HAP-1 (cell line): ENCODE data around the gene EMILIN2.

Experiments used
- DNase-seq, 2 experiments: peaks; one replicate each; pipeline ENCODE4 v3.0.0-alpha.2; 2016 to 2020; ENCODE audit warnings: low spot score in 2 of 2
- H3K27me3 ChIP-seq: fragments of 250-450 bp; sonication (Bioruptor Pico); 2 replicates; pipeline ENCODE4 v1.5.1; 2020; ENCODE audit warnings: low read depth, mild to moderate bottlenecking, moderate library complexity
- H3K36me3 ChIP-seq: fragments of 250-450 bp; sonication (Bioruptor Pico); replicated peaks from 2 replicates; pipeline ENCODE4 v1.5.1; 2020; ENCODE audit warnings: mild to moderate bottlenecking
- H3K4me1 ChIP-seq: fragments of 250-450 bp; sonication (Bioruptor Pico); 2 replicates; pipeline ENCODE4 v1.5.1; 2020; ENCODE audit warnings: mild to moderate bottlenecking
- H3K4me3 ChIP-seq: fragments of 250-450 bp; sonication (Bioruptor Pico); 2 replicates; pipeline ENCODE4 v1.5.1; 2020; ENCODE audit warnings: mild to moderate bottlenecking, moderate library complexity
- H3K9me3 ChIP-seq: fragments of 250-450 bp; sonication (Bioruptor Pico); 2 replicates; pipeline ENCODE4 v1.5.1; 2020; ENCODE audit warnings: mild to moderate bottlenecking, moderate library complexity
- in situ Hi-C: fragments of 300-500 bp; cut with MboI; formaldehyde crosslinking; loops from 3 replicates; pipeline ENCODE4 v1.14.3; 2020; ENCODE audit warnings: low sequenced_read_pairs, inconsistent platforms, mixed read lengths

The EMILIN2 gene

GRCh38 chr18:2891526-2892431, 45.0 kb downstream of the EMILIN2 start:
- in situ Hi-C loops, result no loop called here
- Histone ChIP-seq H3K9me3 (0 out of 2 replicates have a peak, but pooled peaks cover 3% of the 10 kb centered on the region), H3K27me3 (no peaks in the 10 kb centered on the region), H3K4me3 (no peak overlapping the region), H3K36me3 (no peaks in the 10 kb centered on the region), H3K4me1 (peaks cover 19% of the 10 kb centered on the region)
- DNase-seq, result no peak

- no peaks in the 10 kb centered on the region for H3K36me3 ChIP-seq
- H3K27me3 ChIP-seq, result no peaks in the 10 kb centered on the region
- 0 out of 2 replicates have a peak, but pooled peaks cover 3% of the 10 kb centered on the region for H3K9me3 ChIP-seq
- in situ Hi-C loops, result no loop called here
- peaks cover 19% of the 10 kb centered on the region for H3K4me1 ChIP-seq
- no peak for DNase-seq
- no peak overlapping the region for H3K4me3 ChIP-seq
Observed at GRCh38 chr18:2893056-2893455, 46.2 kb downstream of the EMILIN2 start.

GRCh38 chr18:2893676-2894075, 46.9 kb downstream of the EMILIN2 start:
- in situ Hi-C loops, result no loop called here
- DNase-seq, result no peak
- Histone ChIP-seq H3K36me3 (no peaks in the 10 kb centered on the region), H3K4me1 (peaks cover 19% of the 10 kb centered on the region), H3K9me3 (0 out of 2 replicates have a peak, but pooled peaks cover 3% of the 10 kb centered on the region), H3K4me3 (no peak overlapping the region), H3K27me3 (no peaks in the 10 kb centered on the region)

- peaks cover 19% of the 10 kb centered on the region for H3K4me1 ChIP-seq
- 0 out of 2 replicates have a peak, but pooled peaks cover 1% of the 10 kb centered on the region for H3K9me3 ChIP-seq
- DNase-seq, result no peak
- in situ Hi-C loops, result no loop called here
- H3K36me3 ChIP-seq, result no peaks in the 10 kb centered on the region
- H3K27me3 ChIP-seq, result no peaks in the 10 kb centered on the region
- no peak overlapping the region for H3K4me3 ChIP-seq
Observed at GRCh38 chr18:2894131-2894840, 47.5 kb downstream of the EMILIN2 start.

- no peaks in the 10 kb centered on the region for H3K9me3 ChIP-seq
- H3K4me1 ChIP-seq, result peaks cover 17% of the 10 kb centered on the region
- H3K4me3 ChIP-seq, result no peak overlapping the region
- H3K27me3 ChIP-seq, result no peaks in the 10 kb centered on the region
- H3K36me3 ChIP-seq, result no peaks in the 10 kb centered on the region
- in situ Hi-C loops, result no loop called here
- DNase-seq, result peak; percentile 57 to 72
Observed at GRCh38 chr18:2894841-2895370, 48.1 kb downstream of the EMILIN2 start.

- Histone ChIP-seq H3K4me1 (peaks cover 13% of the 10 kb centered on the region), H3K27me3 (no peaks in the 10 kb centered on the region), H3K4me3 (no peak overlapping the region), H3K36me3 (no peaks in the 10 kb centered on the region), H3K9me3 (no peaks in the 10 kb centered on the region)
- in situ Hi-C loops, result no loop called here
- no peak for DNase-seq
Observed at GRCh38 chr18:2895391-2895790, 48.6 kb downstream of the EMILIN2 start.

- in situ Hi-C loops, result no loop called here
- H3K9me3 ChIP-seq, result no peaks in the 10 kb centered on the region
- no peak overlapping the region for H3K4me3 ChIP-seq
- peaks cover 12% of the 10 kb centered on the region for H3K4me1 ChIP-seq
- no peaks in the 10 kb centered on the region for H3K36me3 ChIP-seq
- H3K27me3 ChIP-seq, result no peaks in the 10 kb centered on the region
- DNase-seq, result peak in 1 of 2 experiments; percentile 28
Observed at GRCh38 chr18:2896990-2897389, 50.2 kb downstream of the EMILIN2 start.

- Histone ChIP-seq H3K36me3 (no peaks in the 10 kb centered on the region), H3K4me3 (no peak overlapping the region), H3K9me3 (no peaks in the 10 kb centered on the region), H3K4me1 (peaks cover 12% of the 10 kb centered on the region), H3K27me3 (no peaks in the 10 kb centered on the region)
- no peak for DNase-seq
- in situ Hi-C loops, result no loop called here
Observed at GRCh38 chr18:2897448-2898185, 50.8 kb downstream of the EMILIN2 start.

GRCh38 chr18:2898186-2898640, 51.4 kb downstream of the EMILIN2 start:
- Histone ChIP-seq H3K27me3 (no peaks in the 10 kb centered on the region; the same call in 1 of the 2 replicates), H3K4me1 (peaks cover 12% of the 10 kb centered on the region), H3K36me3 (no peaks in the 10 kb centered on the region), H3K9me3 (no peaks in the 10 kb centered on the region), H3K4me3 (no peak overlapping the region)
- in situ Hi-C loops, result no loop called here
- DNase-seq, result no peak

- no peaks in the 10 kb centered on the region for H3K36me3 ChIP-seq
- in situ Hi-C loops, result no loop called here
- H3K4me3 ChIP-seq, result no peak overlapping the region
- no peaks in the 10 kb centered on the region; the same call in 1 of the 2 replicates for H3K27me3 ChIP-seq
- H3K4me1 ChIP-seq, result no peaks in the 10 kb centered on the region
- H3K9me3 ChIP-seq, result no peaks in the 10 kb centered on the region
- DNase-seq, result no peak
Observed at GRCh38 chr18:2900684-2901422, 54.0 kb downstream of the EMILIN2 start.

GRCh38 chr18:2901423-2901985, 54.7 kb downstream of the EMILIN2 start:
- no peaks in the 10 kb centered on the region for H3K9me3 ChIP-seq
- H3K36me3 ChIP-seq, result no peaks in the 10 kb centered on the region
- no peaks in the 10 kb centered on the region; the same call in 1 of the 2 replicates for H3K27me3 ChIP-seq
- DNase-seq, result no peak
- in situ Hi-C loops, result no loop called here
- H3K4me1 ChIP-seq, result no peaks in the 10 kb centered on the region
- H3K4me3 ChIP-seq, result no peak overlapping the region

GRCh38 chr18:2902327-2902726, 55.5 kb downstream of the EMILIN2 start:
- Histone ChIP-seq H3K27me3 (no peaks in the 10 kb centered on the region; the same call in 1 of the 2 replicates), H3K36me3 (no peaks in the 10 kb centered on the region), H3K4me1 (no peaks in the 10 kb centered on the region), H3K4me3 (no peak overlapping the region), H3K9me3 (no peaks in the 10 kb centered on the region)
- no peak for DNase-seq
- in situ Hi-C loops, result no loop called here
